Aorta (tissue), 5 donors: Measurements from ENCODE around the gene SOX13. TPM values are rescaled to one million over a fixed set of nuclear protein-coding genes. Genes with fewer than 3 reads are reported as not detected.
A peak's percentile ranks its signal among the peaks of the same experiment; 100 is the strongest.

ENCODE experiments used
- ATAC-seq: fragments of 200-7000 bp; cut with Tn5 transposase; one replicate; pipeline ENCODE4 v1.9.1; 2022; ENCODE audit warnings: moderate library complexity; ENCODE audit not compliant: low FRiP score
- DNase-seq, 2 donors: peaks; one replicate each; pipeline ENCODE4 v3.0.0-alpha.2; 2020
- H3K27ac ChIP-seq, 2 donors: one replicate each; pipeline ENCODE4 v1.5.1; 2013; ENCODE audit warnings: low read length in 2 of 2, mild to moderate bottlenecking in 2 of 2, moderate library complexity in 2 of 2, control low read depth in 1 of 2, inconsistent platforms in 1 of 2, low read depth in 1 of 2
- H3K27me3 ChIP-seq, 2 donors: one replicate each; pipeline ENCODE4 v1.6.1; 2013; ENCODE audit warnings: control low read depth in 1 of 2, low read length in 1 of 2, mild to moderate bottlenecking in 1 of 2, moderate library complexity in 1 of 2; ENCODE audit not compliant: insufficient read depth in 2 of 2, control insufficient read depth in 1 of 2
- H3K36me3 ChIP-seq, 2 donors: one replicate each; pipeline ENCODE4 v1.6.1; 2013; ENCODE audit warnings: control low read depth in 1 of 2, low read length in 1 of 2, mild to moderate bottlenecking in 1 of 2; ENCODE audit not compliant: insufficient read depth in 2 of 2, control insufficient read depth in 1 of 2
- H3K4me1 ChIP-seq, 2 donors: one replicate each; pipeline ENCODE4 v1.6.1; 2013; ENCODE audit warnings: low read length in 2 of 2, control low read depth in 1 of 2, mild to moderate bottlenecking in 1 of 2, moderate library complexity in 1 of 2; ENCODE audit not compliant: insufficient read depth in 2 of 2, control insufficient read depth in 1 of 2
- H3K4me3 ChIP-seq, 2 donors: one replicate each; pipeline ENCODE4 v1.5.1; 2013; ENCODE audit warnings: low read length in 2 of 2, control low read depth in 1 of 2, mild to moderate bottlenecking in 1 of 2
- H3K9me3 ChIP-seq: one replicate; pipeline ENCODE4 v1.6.1; 2013; ENCODE audit warnings: mild to moderate bottlenecking, low read length; ENCODE audit not compliant: control insufficient read depth
- WGBS, 2 donors: extraction: QIAGEN DNeasy Blood & Tissue Kit; methylation state at CpG; one replicate each; pipeline ENCODE4 v1.1.7; 2013; 5-methylcytosine and 5-hydroxymethylcytosine counted together
- intact Hi-C, 2 donors: fragments of 100-400 bp; cut with DNase I; formaldehyde crosslinking; loops; one replicate each; pipeline versions ENCODE4 v1.14.2 to v1.15.0; 2022
- polyA plus RNA-seq, 2 donors: library from polyadenylated mRNA; stranded (reverse); fragments of 200-250 nt; gene quantifications; one replicate each; pipeline ENCODE4 v1.2.3, GENCODE V29; 2013
- total RNA-seq, 2 donors: library from RNA; stranded (reverse); fragmentation: NEBNext Ultra II Directional; extraction: Animal tissue kit (Norgen Biotek cat#: 25700); gene quantifications; one replicate each; pipeline ENCODE4 v1.2.1, GENCODE V29; 2021
- donor health status: healthy with polysubstance abuse.
- donor health status: Bipolar disorder and iron deficiency.
- donor health status: DM: no; HTN: no; CAD: no.
- donor health status: DM: no; HTN: no; CAD: no.
- donor health status: DM: yes; HTN: yes; CAD: no.

Gene SOX13
- total and polyA plus RNA-seq, 4 donors = 9.6 to 52.8 (median 28.6) TPM

DNA sequence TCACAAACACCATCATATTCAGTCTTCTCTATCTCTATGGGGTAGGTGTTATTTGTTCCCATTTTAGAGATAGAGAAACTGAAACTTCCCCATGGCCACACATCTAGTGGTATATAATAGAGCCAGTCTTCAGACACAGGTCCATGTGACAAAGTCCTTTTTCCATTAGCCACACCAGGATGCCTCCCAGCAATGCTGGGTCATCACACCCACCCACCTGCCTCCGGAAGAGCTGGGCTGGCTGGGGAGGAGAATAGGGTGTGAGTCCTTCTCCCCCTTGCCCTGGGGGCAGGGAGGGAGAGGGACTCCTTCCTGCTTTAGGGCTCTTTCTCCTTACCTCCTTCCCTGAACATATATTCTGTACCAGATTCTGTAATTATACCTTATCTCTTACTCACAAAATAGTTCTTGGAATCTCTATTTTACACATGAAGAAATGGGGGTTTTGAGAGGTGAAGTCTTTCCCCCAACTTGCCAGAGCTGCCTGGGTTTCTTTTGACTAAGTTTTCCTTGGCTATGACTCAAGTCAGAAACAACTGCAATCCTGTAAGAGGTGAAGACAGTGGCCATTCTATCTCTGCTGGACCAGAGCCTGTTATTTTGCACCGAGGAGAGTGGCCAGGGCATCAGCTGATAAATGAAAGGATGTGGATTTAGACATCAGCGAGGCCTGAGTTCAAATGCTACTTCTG is 30.0 kb downstream of the SOX13 start:
- 42% methylated on average over 3 of the region's 3 CpGs for WGBS, 2 donors
- Histone ChIP-seq H3K27ac (no peak overlapping the region), H3K9me3 (no peaks in the 10 kb centered on the region), H3K4me3 (no peak overlapping the region), H3K4me1 (no peaks in the 10 kb centered on the region), H3K27me3 (no peaks in the 10 kb centered on the region), H3K36me3 (no peaks in the 10 kb centered on the region)
- intact Hi-C loops = no loop called here
- ATAC-seq = no peak
- DNase-seq = no peak

DNA sequence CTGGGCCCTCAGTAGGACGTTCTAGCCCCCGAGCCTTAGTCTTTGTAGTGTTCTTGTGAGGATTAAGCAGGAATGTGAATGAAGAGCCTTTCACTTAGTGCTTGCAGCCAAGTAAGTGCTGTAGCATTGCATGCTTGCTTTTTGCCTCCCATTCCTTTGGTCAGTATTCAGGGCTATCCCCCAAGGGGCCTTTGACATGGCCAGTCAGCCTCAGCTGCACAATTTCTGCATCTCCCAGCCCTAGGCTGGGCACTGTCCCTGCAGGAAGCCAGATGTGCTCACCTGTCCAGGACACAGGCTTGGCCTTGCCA is 30.5 kb downstream of the SOX13 start:
- Histone ChIP-seq H3K36me3 (no peaks in the 10 kb centered on the region), H3K27me3 (no peaks in the 10 kb centered on the region), H3K4me1 (no peaks in the 10 kb centered on the region), H3K4me3 (no peak overlapping the region), H3K9me3 (no peaks in the 10 kb centered on the region), H3K27ac (no peak overlapping the region)
- DNase-seq (no peak), ATAC-seq (no peak)
- intact Hi-C loops = no loop called here
- WGBS, 2 donors = 64 to 73% methylated on average over 2 of the region's 2 CpGs

DNA sequence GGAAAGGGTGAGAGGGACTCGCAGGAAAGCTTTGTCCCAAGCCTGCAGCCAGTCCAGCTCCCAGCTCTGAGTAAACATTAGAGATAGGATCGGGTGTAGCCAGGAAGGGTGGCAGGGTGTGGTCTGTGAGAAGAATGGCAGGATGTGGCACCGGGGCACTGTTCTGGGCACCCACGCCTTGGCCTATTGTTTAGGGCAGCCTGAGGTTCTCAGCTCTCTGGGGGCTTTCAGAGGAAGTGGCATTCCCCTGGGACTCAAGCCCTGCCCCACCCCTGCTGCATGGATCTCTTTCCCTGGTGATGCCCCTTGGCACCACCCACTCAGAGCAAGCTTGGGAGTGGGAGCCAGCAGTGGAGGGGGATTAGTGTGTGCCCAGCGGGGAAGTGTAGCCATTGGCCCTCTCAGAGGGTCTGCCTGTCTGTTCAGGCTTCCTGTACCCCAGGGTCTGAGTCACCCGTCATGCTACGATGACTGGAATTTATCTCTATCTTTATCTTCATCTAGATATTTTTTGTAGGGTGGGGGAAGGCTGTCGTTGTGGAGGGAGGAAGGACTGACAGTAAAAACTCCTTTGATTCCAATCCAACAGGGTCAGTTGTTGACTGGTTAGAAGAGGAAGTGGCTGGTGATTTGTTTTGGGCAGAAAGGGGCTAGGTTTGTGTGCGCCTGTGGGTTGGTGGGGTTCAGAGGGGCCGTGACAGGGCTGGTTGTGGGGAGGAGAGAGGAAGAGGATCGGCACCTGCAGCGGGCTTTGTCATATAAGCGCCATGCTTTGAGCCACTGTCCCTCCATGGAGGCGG is 31.6 kb downstream of the SOX13 start:
- H3K4me1 ChIP-seq = no peaks in the 10 kb centered on the region
- no peak overlapping the region for H3K4me3 ChIP-seq
- intact Hi-C loops = no loop called here
- H3K9me3 ChIP-seq = no peaks in the 10 kb centered on the region
- ATAC-seq (peak; percentile 17), DNase-seq (no peak)
- no peaks in the 10 kb centered on the region for H3K36me3 ChIP-seq
- no peaks in the 10 kb centered on the region for H3K27me3 ChIP-seq
- H3K27ac ChIP-seq = no peak overlapping the region
- 63 to 71% methylated on average over 14 of the region's 14 CpGs for WGBS, 2 donors

DNA sequence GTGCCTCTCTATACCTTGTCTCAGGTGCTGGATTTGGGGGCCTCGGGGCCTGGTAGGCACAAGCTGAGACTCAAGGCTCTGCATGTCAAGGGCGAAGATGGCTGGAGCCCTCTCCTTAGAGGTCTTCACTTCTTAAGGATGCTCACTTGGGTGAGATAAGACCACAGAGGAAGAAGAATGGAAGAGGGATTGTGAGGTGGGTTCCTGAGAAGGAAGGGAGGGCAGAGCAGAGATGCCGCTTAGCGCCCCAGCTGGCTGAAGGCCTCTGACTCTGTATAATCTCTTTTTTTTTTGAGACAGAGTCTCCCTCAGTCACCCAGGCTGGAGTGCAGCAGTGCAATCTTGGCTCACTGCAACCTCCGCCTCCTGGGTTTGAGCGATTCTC is 32.2 kb downstream of the SOX13 start:
- Histone ChIP-seq H3K36me3 (no peaks in the 10 kb centered on the region), H3K4me3 (no peak overlapping the region), H3K27me3 (no peaks in the 10 kb centered on the region), H3K4me1 (no peaks in the 10 kb centered on the region), H3K9me3 (no peaks in the 10 kb centered on the region), H3K27ac (no peak overlapping the region)
- intact Hi-C loops = no loop called here
- WGBS, 2 donors = 93 to 94% methylated on average over 6 of the region's 6 CpGs
- ATAC-seq = peak; percentile 17
- DNase-seq = no peak

DNA sequence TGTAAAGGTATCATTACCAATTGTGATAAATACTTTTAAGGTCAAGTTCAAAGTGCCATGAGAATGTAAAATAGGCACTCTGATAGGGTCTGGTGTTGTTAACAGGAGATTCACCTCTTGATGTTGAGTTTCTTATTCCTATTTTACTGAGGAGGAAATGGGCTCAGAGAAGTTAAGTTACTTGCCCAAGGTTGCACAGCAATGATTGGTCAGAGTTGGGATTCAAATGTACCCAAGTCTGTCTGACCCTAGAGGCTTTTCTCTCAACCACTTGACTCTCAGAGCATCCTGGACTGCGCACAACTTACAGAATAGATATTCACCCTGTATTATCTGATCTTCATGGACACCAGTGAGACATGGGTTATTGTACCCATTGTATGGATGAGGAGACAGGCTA is 33.9 kb downstream of the SOX13 start:
- WGBS, 2 donors = 99 to 100% methylated on average over 1 of the region's 1 CpG
- no peak overlapping the region for H3K27ac ChIP-seq
- H3K9me3 ChIP-seq = no peaks in the 10 kb centered on the region
- H3K27me3 ChIP-seq = no peaks in the 10 kb centered on the region
- no peak for ATAC-seq
- no peaks in the 10 kb centered on the region for H3K36me3 ChIP-seq
- H3K4me3 ChIP-seq = no peak overlapping the region
- H3K4me1 ChIP-seq = no peaks in the 10 kb centered on the region
- no peak for DNase-seq
- intact Hi-C loops = no loop called here

DNA sequence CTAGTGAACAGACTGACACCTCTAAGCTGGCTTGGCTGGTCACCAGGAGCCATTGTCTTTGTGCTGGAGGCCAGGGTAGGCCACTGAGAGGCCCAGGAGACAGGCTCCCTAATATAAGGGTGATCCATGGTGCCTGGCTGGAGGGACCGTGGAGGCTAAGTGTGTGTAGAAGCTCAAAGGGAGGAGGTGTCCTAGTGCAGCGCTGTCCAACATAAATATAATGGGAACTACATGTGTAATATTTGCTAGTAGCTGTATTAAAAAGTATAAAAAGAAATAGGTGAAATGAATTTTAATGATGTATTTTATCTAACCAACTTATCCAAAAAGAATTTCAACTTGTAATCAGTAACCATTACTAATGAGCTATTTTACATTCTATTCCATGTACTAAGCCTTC is 35.0 kb downstream of the SOX13 start:
- DNase-seq = peak in 1 of 2 donors; percentile 25
- intact Hi-C loops = no loop called here
- WGBS, 2 donors = 74 to 80% methylated on average over 2 of the region's 2 CpGs
- H3K4me3 ChIP-seq = no peak overlapping the region
- no peaks in the 10 kb centered on the region for H3K36me3 ChIP-seq
- no peaks in the 10 kb centered on the region for H3K9me3 ChIP-seq
- no peaks in the 10 kb centered on the region for H3K27me3 ChIP-seq
- no peaks in the 10 kb centered on the region for H3K4me1 ChIP-seq
- H3K27ac ChIP-seq = no peak overlapping the region
- no peak for ATAC-seq

DNA sequence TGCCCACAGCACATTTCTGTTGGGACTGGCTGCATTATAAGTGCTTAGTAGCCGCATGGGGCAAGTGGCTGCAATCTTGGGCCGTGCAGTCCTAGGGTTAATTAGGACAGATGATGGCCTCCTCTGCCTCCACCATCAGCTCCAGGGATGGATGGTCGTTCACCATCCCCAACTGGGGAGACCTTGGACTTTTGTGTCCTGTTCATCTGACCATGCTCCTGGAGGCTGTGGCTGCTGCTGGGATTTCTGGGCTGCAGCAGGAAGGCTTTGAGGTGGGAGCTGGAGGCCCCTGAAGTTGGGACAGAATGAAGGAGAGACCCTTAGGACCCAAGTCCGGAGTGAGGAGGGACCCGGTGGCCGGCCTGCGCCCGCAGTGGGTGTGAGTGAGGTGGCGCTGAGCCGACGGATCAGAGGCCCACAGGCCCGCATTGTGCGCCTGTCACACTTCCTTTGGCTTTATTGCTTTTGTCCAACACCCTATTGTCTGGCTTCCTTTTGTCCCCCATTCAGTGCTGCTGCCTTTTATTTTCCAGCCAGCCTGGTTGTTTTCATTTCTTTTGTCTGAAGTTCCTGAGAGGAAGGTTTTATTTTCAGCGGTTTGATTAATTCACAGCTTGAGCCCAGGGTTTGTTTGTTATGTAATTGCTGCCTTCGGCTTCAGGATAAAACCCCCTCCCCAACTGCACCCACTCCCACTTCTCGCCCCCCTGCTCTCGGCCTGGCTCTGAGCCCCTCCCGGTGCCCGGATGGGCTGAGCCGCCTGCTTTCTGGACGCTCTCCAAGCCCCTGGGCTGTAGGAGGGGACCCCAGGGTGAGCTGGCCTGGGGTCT is 35.6 kb downstream of the SOX13 start:
- no peaks in the 10 kb centered on the region for H3K36me3 ChIP-seq
- H3K27ac ChIP-seq = no peak overlapping the region
- intact Hi-C loops = no loop called here
- WGBS, 2 donors = 55 to 61% methylated on average over 21 of the region's 21 CpGs
- H3K27me3 ChIP-seq = no peaks in the 10 kb centered on the region
- no peak overlapping the region for H3K4me3 ChIP-seq
- ATAC-seq (no peak), DNase-seq (peak in 1 of 2 donors; percentile 49)
- no peaks in the 10 kb centered on the region for H3K9me3 ChIP-seq
- no peaks in the 10 kb centered on the region for H3K4me1 ChIP-seq

DNA sequence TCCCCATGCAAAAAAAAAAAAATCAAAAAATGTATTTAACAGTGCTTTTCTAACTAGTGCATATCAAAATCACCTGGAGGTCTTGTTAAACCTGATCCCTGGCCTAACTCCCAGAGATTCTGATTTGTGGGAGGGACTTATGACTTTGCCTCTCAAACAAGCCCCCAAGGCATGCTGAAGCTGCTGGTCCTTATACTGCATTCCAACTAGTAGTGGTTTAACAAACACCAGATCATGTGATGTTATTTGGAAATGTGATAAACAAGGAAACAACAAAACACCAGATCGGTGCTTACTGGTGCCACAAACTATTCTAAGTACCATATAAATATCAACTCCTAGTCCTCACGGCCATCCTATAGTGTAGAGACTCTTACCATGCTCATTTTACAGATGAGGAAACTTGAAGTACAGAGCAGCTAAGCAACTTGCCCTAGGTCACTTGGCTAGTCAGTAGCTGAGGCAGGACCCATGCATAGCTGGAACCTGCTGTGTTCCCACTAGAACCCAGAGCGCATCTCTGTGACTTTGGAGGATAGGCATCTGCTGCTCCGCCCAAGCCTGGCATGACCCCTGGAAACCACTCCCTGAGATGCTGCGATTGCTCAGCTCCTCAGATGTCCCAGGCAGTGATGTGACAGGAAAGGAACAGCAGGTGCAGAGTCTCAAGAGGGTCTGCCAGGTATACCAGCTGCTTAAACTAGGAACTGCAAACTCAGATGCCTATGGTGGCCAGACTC is 38.1 kb downstream of the SOX13 start:
- Histone ChIP-seq H3K36me3 (no peaks in the 10 kb centered on the region), H3K27ac (no peak overlapping the region), H3K4me3 (no peak overlapping the region), H3K27me3 (no peaks in the 10 kb centered on the region), H3K9me3 (no peaks in the 10 kb centered on the region), H3K4me1 (no peaks in the 10 kb centered on the region)
- 90 to 91% methylated on average over 5 of the region's 5 CpGs for WGBS, 2 donors
- peak in 1 of 2 donors; percentile 34 for DNase-seq
- intact Hi-C loops = no loop called here
- no peak for ATAC-seq
